GM18498 (cell line): ENCODE results near the gene SPRR2B.
"Not testable (repeated sequence)": the region's sequence is repeated elsewhere in the genome, so short reads cannot be mapped to it uniquely, and the experiment has no call there.

Experiments used
- ATAC-seq: cut with Tn5 transposase; IDR thresholded peaks from one replicate; pipeline ENCODE4 v1.9.1; 2021; ENCODE audit warnings: mild to moderate bottlenecking, moderate library complexity; ENCODE audit not compliant: unreplicated experiment

SPRR2B gene

DNA sequence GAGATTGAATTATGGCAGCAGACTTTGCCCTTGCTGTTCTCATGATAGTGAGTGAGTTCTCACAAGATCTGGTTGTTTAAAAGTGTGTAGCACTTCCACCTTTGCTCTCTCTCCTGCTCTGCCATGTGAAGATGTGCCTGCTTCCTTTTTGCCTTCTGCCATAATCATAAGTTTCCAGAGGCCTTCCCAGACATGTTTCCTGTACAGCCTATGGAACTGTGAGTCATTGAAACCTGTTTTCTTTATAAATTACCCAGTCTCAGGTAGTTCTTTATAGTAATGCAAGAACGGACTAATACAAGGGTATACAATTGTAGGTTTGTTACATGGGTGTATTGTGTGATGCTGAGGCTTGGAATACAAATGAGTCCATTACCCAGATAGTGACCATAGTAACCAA is 36.2 kb downstream of the SPRR2B start:
- ATAC-seq = no peak

DNA sequence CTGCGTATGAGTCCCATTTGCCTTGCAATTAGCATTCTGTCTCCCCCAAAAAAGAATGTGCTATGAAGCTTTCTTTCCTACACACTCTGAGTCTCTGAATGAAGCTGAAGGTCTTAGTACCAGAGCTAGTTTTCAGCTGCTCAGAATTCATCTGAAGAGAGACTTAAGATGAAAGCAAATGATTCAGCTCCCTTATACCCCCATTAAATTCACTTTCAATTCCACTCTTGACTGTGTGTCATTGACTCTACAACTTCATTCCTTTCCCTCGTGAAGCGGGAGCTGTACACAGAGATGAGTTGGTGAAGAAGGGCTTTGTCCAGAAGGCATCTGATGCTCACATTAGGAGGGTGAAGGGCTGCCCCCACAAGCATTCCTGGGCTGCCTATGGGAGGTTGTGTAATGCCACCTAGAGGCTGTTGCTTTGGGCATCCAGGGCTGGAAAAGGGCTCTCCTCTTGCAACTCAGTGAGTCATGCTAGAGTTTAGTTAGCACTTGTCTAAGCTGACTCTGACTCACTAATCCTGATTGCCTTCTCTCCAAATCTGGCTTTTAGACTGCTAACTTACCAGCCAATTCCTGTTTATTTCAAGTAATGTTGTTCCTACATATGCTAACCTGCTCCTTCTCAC is 38.6 kb downstream of the SPRR2B start:
- ATAC-seq = no peak

DNA sequence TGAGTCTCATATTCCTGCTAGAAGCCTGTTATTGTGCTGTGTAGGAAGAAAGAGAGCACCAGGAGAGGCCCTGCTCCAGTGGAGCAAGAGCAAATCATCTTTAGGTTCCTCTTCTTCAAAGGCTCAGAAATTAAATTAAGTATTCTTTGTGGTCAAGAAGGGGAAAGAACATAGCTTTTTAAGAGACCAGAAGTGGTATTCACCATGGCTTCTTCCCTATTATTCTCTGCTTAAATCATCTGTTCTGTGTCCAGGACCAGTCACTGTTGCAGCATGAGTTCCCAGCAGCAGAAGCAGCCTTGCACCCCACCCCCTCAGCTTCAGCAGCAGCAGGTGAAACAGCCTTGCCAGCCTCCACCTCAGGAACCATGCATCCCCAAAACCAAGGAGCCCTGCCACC is 39.3 kb downstream of the SPRR2B start:
- ATAC-seq = no peak

DNA sequence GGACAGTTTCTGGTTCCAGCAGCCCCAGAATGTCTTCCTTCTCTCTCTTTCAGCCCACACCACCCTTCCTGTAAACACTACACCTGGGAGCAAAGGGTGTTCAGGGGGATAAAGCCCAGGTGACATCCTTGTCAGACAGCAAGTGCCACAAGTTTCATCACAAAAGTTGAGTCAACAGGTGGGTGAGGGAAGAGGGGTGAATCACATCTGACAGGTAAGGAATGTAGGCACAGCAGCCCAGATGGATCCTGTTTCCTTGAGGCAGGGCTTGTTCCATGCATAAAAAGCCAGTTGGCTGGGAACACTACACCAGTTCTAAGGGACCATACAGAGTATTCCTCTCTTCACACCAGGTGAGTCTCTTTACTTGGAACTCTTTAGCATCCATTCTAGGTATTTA is 40.5 kb downstream of the SPRR2B start, which contains the start of gene SPRR1B:
TSS of gene SPRR1B (plus strand) at position 309 of the 400 bp plus-strand sequence. CDS start 1,143 bp downstream, outside the sequence.
- no peak for ATAC-seq

DNA sequence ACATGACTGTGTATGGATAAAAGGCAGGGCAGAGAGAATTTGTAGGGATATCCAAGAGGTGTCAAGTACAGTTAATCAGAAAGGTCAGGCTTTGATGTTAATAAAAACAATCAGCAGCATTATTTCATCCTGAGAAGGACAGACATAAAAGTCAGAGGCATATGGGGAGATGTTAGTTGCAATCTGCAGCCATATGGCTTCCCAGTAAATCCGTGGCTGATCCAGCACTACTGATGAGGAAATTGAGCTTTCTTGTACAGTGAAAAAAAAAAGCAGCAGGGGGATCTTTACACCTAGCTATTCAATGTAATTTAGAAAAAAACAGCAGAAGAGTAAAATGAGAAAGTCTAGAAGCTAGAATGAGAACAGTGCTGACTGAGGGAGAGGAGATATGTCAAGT is 42.6 kb downstream of the SPRR2B start:
- ATAC-seq = no peak

DNA sequence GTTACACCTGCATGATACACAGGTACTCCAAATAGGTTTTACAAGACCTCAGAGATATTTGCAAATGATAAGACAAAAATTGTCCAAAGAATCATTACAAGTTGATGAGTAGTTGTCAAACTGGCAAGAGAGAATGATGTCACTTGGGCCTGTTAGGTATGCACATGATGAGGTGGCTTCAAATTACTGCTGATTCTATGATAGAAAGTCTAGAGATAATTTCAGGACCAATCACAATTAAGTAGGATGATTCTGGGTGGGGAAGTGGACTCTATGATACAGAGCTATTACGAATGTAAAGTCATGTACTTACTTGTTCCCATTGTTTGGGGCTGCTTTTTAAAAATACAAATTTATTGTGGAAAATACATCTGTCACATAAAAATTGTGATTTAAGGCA is 45.6 kb downstream of the SPRR2B start:
- no peak for ATAC-seq

DNA sequence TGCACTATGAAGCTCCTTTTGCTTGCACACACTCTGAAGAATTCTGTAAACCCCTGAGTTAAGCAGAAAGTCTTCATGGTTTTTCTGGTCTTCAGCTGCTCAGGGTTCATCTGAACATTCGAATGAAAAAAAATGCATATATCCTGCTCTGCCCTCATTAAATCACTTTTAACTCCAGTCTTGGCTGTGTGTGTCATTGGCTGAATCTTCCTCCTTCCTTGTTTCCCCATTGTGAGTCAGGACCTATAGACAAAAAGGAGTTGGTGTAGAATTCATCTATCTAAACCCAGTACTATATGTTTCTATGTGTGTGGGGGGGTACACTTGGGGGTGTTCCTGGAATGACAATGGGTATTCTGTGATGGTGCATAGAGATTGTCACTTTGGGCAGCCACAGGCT is 47.0 kb downstream of the SPRR2B start:
- no peak for ATAC-seq

DNA sequence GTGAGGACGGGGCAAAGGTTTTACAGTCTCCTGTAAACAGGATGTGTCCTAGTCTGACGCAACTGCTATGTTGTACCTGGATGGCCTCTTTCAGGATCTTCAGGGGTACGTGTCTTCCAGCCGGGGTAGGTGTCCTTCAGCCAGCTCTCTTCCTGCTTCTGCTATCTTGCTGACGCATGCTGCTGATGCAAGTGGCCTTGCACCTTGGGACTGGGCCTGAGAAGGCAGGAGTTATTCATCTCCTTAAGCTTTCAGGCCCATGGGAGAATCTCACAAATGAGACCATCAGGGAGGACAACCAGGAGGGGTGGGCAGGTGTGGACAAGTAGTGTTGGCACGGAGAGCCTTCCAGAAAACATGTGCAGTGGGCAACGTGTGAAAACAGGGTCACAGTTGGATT is 48.3 kb downstream of the SPRR2B start:
- no peak for ATAC-seq

DNA sequence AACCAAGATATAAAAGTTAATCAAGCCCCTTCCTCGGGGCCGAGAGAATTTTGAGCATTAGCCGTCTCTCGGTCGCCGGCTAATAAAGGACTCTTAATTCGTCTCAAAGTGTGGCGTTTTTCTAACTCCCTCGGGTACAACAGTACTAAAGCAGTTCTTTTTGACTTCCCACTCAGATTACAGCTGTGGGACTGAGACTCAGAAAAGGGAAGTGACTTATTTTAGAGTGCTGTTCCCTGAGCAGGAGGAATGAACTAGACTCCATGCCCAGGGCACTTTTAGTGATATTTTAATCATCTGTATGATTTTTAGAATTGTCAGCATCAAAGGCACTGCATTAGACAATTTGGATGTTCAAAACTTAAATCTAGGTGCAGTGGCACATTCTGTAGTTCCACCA is 49.1 kb downstream of the SPRR2B start:
- not testable (repeated sequence) for ATAC-seq

DNA sequence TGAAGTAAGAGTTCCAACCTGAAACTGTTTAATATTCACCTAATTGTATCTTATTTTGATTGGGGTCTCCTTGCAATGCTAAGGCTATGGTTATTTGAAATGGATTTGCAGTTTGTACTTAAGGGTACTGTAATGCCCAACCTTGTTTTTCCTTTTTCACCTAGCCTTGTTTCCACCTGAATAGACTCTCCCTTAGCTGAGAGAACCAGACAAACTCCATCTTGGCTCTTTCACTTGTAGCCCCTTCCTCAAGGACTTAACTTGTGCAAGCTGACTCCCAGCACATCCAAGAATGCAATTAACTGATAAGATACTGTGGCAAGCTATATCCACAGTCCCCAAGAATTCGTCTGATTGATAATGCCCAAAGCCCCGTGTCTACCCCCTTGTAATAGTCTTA is 49.6 kb downstream of the SPRR2B start:
- not testable (repeated sequence) for ATAC-seq
